Large intestine (tissue), 3 donors: ENCODE data around the gene MAN1C1. TPM values are rescaled to one million over a fixed set of nuclear protein-coding genes. Genes with fewer than 3 reads are reported as not detected.

Source experiments
- DNase-seq, 2 donors: peaks; one replicate each; pipeline versions ENCODE4 v3.0.0 to v3.0.0-alpha.2; 2013
- H3K27ac ChIP-seq: one replicate; pipeline ENCODE4 v1.5.1; 2013; ENCODE audit warnings: low read length
- H3K27me3 ChIP-seq: 2 replicates; pipeline ENCODE4 v1.6.1; 2013; ENCODE audit warnings: low read length; ENCODE audit not compliant: control insufficient read depth, insufficient read depth
- H3K36me3 ChIP-seq: 2 replicates; pipeline ENCODE4 v1.6.1; 2013; ENCODE audit warnings: low read length; ENCODE audit not compliant: control insufficient read depth, insufficient read depth
- H3K4me1 ChIP-seq: one replicate; pipeline ENCODE4 v1.6.1; 2013; ENCODE audit warnings: low read length; ENCODE audit not compliant: control insufficient read depth, insufficient read depth
- H3K4me3 ChIP-seq: one replicate; pipeline ENCODE4 v1.5.1; 2013; ENCODE audit warnings: low read length
- H3K9me3 ChIP-seq: one replicate; pipeline ENCODE4 v1.6.1; 2013; ENCODE audit warnings: mild to moderate bottlenecking, low read depth, low read length, moderate library complexity; ENCODE audit not compliant: control insufficient read depth
- WGBS: methylation state at CpG from one replicate; pipeline ENCODE4 v1.1.5; 2013; ENCODE audit warnings: low lambda C conversion rate; ENCODE audit not compliant: insufficient coverage; 5-methylcytosine and 5-hydroxymethylcytosine counted together
- polyA plus RNA-seq: library from polyadenylated mRNA; unstranded; fragments of 120-200 nt; gene quantifications from one replicate; pipeline ENCODE4 v1.2.1, GENCODE V29; 2013

The MAN1C1 gene
- polyA plus RNA-seq, 1 donor = 21.2 TPM

DNA sequence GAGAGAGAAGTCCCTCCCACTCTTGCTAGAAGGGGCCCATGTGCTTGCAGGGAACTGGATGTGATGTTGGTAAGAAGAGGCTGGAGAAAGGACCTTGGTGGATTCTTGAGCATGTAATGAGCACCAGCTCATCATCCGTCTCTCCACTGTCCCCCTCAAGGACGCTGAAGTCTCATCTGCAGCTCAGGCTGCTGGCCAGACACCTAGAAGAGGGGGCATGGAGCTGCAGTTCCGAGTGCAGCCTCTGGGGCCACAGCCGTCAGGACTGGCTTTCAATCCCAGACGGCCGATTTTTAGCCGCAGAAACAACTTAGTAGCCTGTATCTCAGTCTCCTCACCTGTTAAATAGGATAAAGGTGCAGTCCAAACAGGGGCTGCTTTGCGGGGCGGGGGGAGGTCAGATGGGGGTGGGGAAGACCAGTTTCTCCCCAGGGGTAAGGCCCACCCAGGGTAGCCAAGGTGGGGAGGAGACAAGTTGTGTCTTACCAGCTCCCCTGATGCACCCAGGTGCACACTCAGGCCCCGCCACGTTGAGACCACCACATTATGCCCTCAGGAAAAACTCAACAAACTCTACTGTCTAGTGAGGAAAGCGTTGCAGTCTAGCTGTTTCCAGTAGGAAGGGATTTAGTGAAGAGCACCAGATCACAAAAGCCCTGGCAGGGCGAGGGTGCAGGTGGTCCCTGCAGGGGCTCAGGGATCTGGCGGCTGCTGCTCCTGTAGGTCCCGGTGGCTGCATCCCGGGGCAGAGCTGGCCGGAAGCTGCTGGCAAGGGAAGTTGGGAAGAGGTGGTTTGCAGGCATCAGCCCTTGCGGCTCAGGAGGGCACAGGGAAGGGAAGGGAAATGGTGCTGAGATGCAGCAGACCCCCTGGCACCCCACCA is 43.6 kb upstream of the MAN1C1 start:
- Histone ChIP-seq H3K36me3 (no peaks in the 10 kb centered on the region), H3K4me3 (peak overlapping the region; percentile 7), H3K27ac (no peak overlapping the region), H3K4me1 (peaks cover 33% of the 10 kb centered on the region), H3K9me3 (no peaks in the 10 kb centered on the region), H3K27me3 (no peaks in the 10 kb centered on the region)
- WGBS = no CpG with 5 or more reads among the region's 18 CpGs
- peak in 1 of 2 donors; percentile 46 for DNase-seq

GRCh38 chr1:25573591-25573930 is 43.0 kb upstream of the MAN1C1 start:
- H3K4me1 ChIP-seq = peaks cover 28% of the 10 kb centered on the region
- peak overlapping the region; percentile 50 for H3K27ac ChIP-seq
- no CpG with 5 or more reads among the region's 9 CpGs for WGBS
- no peaks in the 10 kb centered on the region for H3K9me3 ChIP-seq
- no peaks in the 10 kb centered on the region for H3K36me3 ChIP-seq
- DNase-seq = peak; percentile 61 to 84
- no peaks in the 10 kb centered on the region for H3K27me3 ChIP-seq
- H3K4me3 ChIP-seq = peak overlapping the region; percentile 7

DNA sequence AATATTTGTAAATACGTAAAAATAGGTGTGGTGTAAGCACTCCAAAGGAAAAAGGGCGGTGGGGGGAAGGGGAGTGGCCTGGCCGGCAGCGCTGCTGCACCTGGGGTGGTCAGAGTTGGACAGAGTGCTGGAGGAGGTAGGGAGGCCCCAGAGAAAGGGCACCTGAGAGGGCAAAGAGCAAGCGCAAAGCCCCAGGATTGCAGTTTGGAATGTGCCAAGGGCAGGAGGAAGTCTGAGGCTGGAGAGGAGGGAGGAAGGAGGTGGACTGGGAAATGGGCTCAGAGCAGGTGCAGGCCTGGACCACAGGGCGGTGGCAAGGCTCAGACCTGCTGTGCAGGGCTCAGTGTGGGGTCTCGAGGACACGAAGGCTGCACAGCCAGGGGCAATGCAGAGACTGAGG is 42.6 kb upstream of the MAN1C1 start:
- H3K27ac ChIP-seq = peak overlapping the region; percentile 50
- no peaks in the 10 kb centered on the region for H3K27me3 ChIP-seq
- H3K4me1 ChIP-seq = peaks cover 24% of the 10 kb centered on the region
- no peak overlapping the region for H3K4me3 ChIP-seq
- no peaks in the 10 kb centered on the region for H3K9me3 ChIP-seq
- no CpG with 5 or more reads among the region's 8 CpGs for WGBS
- no peaks in the 10 kb centered on the region for H3K36me3 ChIP-seq
- peak; percentile 51 to 69 for DNase-seq

DNA sequence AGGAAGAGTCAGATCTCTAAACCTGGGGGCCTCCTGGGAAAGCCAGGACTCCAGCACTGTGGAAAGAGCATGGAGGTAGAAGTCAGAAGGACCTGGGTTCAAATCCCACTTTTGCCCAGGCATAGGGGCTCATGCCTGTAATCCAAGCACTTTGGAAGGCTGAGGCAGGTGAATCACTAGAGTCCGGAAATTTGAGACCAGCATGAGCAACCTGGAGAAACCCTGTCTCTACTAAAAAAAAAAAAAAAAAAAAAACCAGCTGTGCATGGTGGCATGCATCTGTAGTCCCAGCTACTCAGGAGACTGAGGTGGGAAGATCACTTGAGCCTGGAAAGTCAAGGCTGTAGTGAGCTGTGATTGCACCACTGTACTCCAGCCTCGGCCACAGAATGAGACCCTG is 41.4 kb upstream of the MAN1C1 start:
- Histone ChIP-seq H3K4me3 (no peak overlapping the region), H3K4me1 (peaks cover 20% of the 10 kb centered on the region), H3K27ac (no peak overlapping the region), H3K9me3 (no peaks in the 10 kb centered on the region), H3K27me3 (no peaks in the 10 kb centered on the region), H3K36me3 (no peaks in the 10 kb centered on the region)
- no CpG with 5 or more reads among the region's 2 CpGs for WGBS
- DNase-seq = no peak

GRCh38 chr1:25576459-25577133 is 40.0 kb upstream of the MAN1C1 start:
- 88% methylated on average over 6 of the region's 18 CpGs for WGBS
- Histone ChIP-seq H3K4me1 (peaks cover 20% of the 10 kb centered on the region), H3K27me3 (no peaks in the 10 kb centered on the region), H3K27ac (no peak overlapping the region), H3K9me3 (no peaks in the 10 kb centered on the region), H3K4me3 (no peak overlapping the region), H3K36me3 (no peaks in the 10 kb centered on the region)
- no peak for DNase-seq

GRCh38 chr1:25577134-25577920 is 39.3 kb upstream of the MAN1C1 start:
- H3K27ac ChIP-seq = no peak overlapping the region
- 40% methylated on average over 1 of the region's 21 CpGs for WGBS
- H3K27me3 ChIP-seq = no peaks in the 10 kb centered on the region
- H3K4me3 ChIP-seq = no peak overlapping the region
- H3K4me1 ChIP-seq = peaks cover 19% of the 10 kb centered on the region
- no peaks in the 10 kb centered on the region for H3K36me3 ChIP-seq
- no peak for DNase-seq
- H3K9me3 ChIP-seq = no peaks in the 10 kb centered on the region

DNA sequence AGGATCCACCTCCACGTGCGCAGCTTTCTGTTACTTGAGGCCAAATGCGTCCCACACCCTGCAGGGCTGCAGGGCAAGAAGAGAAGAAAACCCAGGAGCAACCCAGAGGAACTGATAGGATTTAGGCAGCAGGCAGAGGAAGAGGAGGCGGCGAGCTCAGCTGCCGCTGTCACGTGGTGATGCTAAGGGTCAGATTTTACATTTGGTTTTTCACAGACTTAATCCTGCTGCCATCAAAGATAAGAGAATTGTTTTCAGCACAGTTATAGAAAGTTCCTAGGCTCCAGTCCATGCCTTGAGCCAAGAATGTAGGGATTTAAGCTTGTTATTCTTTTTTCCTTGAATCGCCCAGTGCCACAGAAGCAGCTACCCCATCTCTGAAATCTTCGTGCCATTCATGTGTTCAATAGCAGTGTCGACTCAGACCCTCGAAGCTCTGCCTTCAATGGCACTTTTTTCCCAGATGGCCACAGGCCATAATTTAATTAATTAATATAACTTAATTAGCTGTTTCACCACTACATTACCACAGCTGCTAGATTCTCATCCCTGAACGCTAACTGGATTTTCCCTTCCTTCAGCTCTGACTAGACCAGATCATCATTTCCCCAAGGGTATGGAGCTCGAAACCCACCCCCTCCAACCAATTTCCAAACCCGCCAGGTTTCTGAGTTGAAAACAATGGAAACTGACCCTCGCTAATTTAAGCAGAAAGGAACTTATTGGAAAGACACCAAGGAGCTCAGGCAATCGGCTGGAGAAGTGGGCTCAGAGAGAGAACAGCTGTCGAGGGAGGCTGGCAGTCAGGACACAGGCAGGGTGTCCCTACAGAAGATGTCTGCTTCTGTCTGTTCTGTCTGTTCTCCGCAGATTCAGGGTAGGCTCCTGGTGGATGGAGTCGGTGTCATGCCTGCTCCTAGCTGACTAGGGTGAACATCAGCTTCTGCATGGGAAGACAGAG is 37.0 kb upstream of the MAN1C1 start:
- Histone ChIP-seq H3K4me3 (no peak overlapping the region), H3K36me3 (no peaks in the 10 kb centered on the region), H3K27me3 (no peaks in the 10 kb centered on the region), H3K27ac (no peak overlapping the region), H3K4me1 (peaks cover under 1% of the 10 kb centered on the region), H3K9me3 (no peaks in the 10 kb centered on the region)
- DNase-seq = no peak
- WGBS = 60% methylated on average over 2 of the region's 19 CpGs

GRCh38 chr1:25580927-25581326 is 35.7 kb upstream of the MAN1C1 start:
- Histone ChIP-seq H3K36me3 (no peaks in the 10 kb centered on the region), H3K4me1 (no peaks in the 10 kb centered on the region), H3K9me3 (no peaks in the 10 kb centered on the region), H3K27ac (no peak overlapping the region), H3K27me3 (no peaks in the 10 kb centered on the region), H3K4me3 (no peak overlapping the region)
- DNase-seq = no peak
- no CpG with 5 or more reads among the region's 6 CpGs for WGBS

DNA sequence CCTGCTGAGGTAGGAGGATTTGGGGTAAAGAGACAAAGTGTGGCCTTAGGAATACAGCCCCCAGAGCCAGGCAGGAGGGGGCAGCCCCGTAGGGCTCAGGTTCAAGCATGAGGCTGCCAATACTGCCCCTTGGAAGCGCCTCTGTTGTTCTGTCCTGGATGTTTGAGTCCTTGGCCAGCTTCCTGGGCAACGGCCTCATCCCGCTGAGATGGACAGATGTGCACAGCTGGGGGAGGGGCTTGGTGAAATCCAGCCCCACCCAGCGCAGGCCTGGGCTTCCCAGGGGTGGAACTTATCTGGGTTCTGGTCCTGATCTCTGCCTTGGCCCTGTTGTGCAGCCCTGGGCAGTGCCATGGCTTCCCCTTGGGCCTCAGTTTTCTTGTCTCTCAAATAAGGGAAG is 34.8 kb upstream of the MAN1C1 start:
- no peaks in the 10 kb centered on the region for H3K27me3 ChIP-seq
- no CpG with 5 or more reads among the region's 5 CpGs for WGBS
- no peak overlapping the region for H3K27ac ChIP-seq
- H3K9me3 ChIP-seq = no peaks in the 10 kb centered on the region
- no peaks in the 10 kb centered on the region for H3K36me3 ChIP-seq
- H3K4me3 ChIP-seq = no peak overlapping the region
- no peaks in the 10 kb centered on the region for H3K4me1 ChIP-seq
- no peak for DNase-seq
